A549 (cell line): ENCODE measurements around the gene RUNDC3A. TPM values are rescaled to one million over a fixed set of nuclear protein-coding genes. Genes with fewer than 3 reads are reported as not detected.

ENCODE experiments used
- ATAC-seq, 2 experiments: fragments of 200-7000 bp in 1 of 2; fragments of >200 bp in 1 of 2; cut with Nextera tagmentation in 1 of 2; cut with Tn5 transposase in 1 of 2; 3 replicates each; pipeline versions ENCODE4 v1.8.0 to v1.9.1; 2018 to 2020; ENCODE audit warnings: mild to moderate bottlenecking in 1 of 2, moderate library complexity in 1 of 2
- CTCF ChIA-PET: fragments of 300-600 bp; sonication (Branson Sonifier 250); formaldehyde crosslinking; extraction: SDS; loops from one replicate; lab custom pipeline; 2021; ENCODE audit warnings: antibody characterized with exemption, inconsistent platforms; lab: Yijun Ruan, JAX
- POLR2A ChIA-PET: fragments of 350-600 bp; formaldehyde crosslinking; extraction: SDS; loops from one replicate; lab custom pipeline; 2021; ENCODE audit warnings: antibody characterized with exemption, inconsistent platforms; lab: Yijun Ruan, JAX
- DNase-seq, 2 experiments: peaks; one replicate each; pipeline versions ENCODE4 v3.0.0 to v3.0.0-alpha.2; 2011 to 2016; ENCODE audit warnings: low read depth in 1 of 2, low spot score in 1 of 2
- FAIRE-seq: peaks from 2 replicates; lab custom pipeline; 2011; peaks lifted over from hg19 to GRCh38; lab: Jason Lieb, UNC
- H3K27ac ChIP-seq, 2 experiments: fragments of >200 bp; sonication (Bioruptor Twin); formaldehyde crosslinking; 3 replicates each; pipeline ENCODE4 v1.5.1; 2016 to 2017
- H3K4me1 ChIP-seq: fragments of >200 bp; sonication (Bioruptor Twin); formaldehyde crosslinking; 3 replicates; pipeline ENCODE4 v1.6.1; 2016
- H3K4me2 ChIP-seq: fragments of >200 bp; sonication (Bioruptor Twin); formaldehyde crosslinking; 3 replicates; pipeline ENCODE4 v1.6.1; 2016
- H3K4me3 ChIP-seq: fragments of >200 bp; sonication (Bioruptor Twin); formaldehyde crosslinking; 3 replicates; pipeline ENCODE4 v1.5.1; 2016
- H3K9me3 ChIP-seq: fragments of >200 bp; sonication (Bioruptor Twin); formaldehyde crosslinking; 3 replicates; pipeline ENCODE4 v1.6.1; 2016
- CBX8 ChIP-seq: fragments of 200-600 bp; sonication (generic); IDR thresholded peaks from 2 replicates; pipeline ENCODE4 v1.6.1; 2016
- CHD4 ChIP-seq: fragments of 200-600 bp; sonication (generic); IDR thresholded peaks from 2 replicates; pipeline ENCODE4 v1.6.1; 2016; ENCODE audit warnings: antibody characterized with exemption, mild to moderate bottlenecking, borderline replicate concordance
- E2F6 ChIP-seq: IDR thresholded peaks from 2 replicates; pipeline ENCODE4 v1.6.1; 2012; ENCODE audit warnings: low read depth, borderline replicate concordance
- EHF ChIP-seq: fragments of 250-450 bp; sonication (Bioruptor Pico); IDR thresholded peaks from 2 replicates; pipeline ENCODE4 v1.5.0; 2020; ENCODE audit warnings: mild to moderate bottlenecking
- EHMT2 ChIP-seq: fragments of 200-600 bp; sonication (generic); IDR thresholded peaks from 2 replicates; pipeline ENCODE4 v1.6.1; 2016; ENCODE audit warnings: antibody characterized with exemption, low read depth, mild to moderate bottlenecking, moderate library complexity
- ELK1 ChIP-seq: fragments of 150-350 bp; IDR thresholded peaks from 2 replicates; pipeline ENCODE4 v1.6.1; 2014; ENCODE audit warnings: low read depth, mild to moderate bottlenecking, low read length
- FOSL2 ChIP-seq, 2 experiments: fragments of 450-650 bp in 1 of 2; fragments of >200 bp in 1 of 2; sonication (Bioruptor Twin) in 1 of 2; formaldehyde crosslinking; IDR thresholded peaks; 2 replicates each; pipeline versions ENCODE4 v1.5.0 to v1.6.1; 2016 to 2020; ENCODE audit warnings: mild to moderate bottlenecking in 1 of 2, moderate library complexity in 1 of 2
- FOXS1 ChIP-seq: fragments of 250-450 bp; sonication (Bioruptor Pico); IDR thresholded peaks from 2 replicates; pipeline ENCODE4 v1.5.0; 2020; ENCODE audit warnings: mild to moderate bottlenecking, moderate library complexity
- HDAC2 ChIP-seq: fragments of 200-600 bp; sonication (generic); IDR thresholded peaks from 2 replicates; pipeline ENCODE4 v1.6.1; 2016
- HEYL ChIP-seq: fragments of 250-450 bp; sonication (Bioruptor Pico); IDR thresholded peaks from 2 replicates; pipeline ENCODE4 v1.8.0; 2021; ENCODE audit warnings: mild to moderate bottlenecking, moderate library complexity
- HOXA7 ChIP-seq: fragments of 250-450 bp; sonication (Bioruptor Pico); IDR thresholded peaks from 2 replicates; pipeline ENCODE4 v1.5.0; 2020; ENCODE audit warnings: mild to moderate bottlenecking, moderate library complexity
- JUN ChIP-seq, 2 experiments: fragments of >200 bp; sonication (Bioruptor Twin); formaldehyde crosslinking; IDR thresholded peaks; 2 replicates in 1 of 2; 3 replicates in 1 of 2; pipeline ENCODE4 v1.6.1; 2016 to 2017
- JUNB ChIP-seq: fragments of >200 bp; sonication (Bioruptor Twin); formaldehyde crosslinking; IDR thresholded peaks from 2 replicates; pipeline ENCODE4 v1.6.1; 2016
- MYC ChIP-seq: IDR thresholded peaks from 2 replicates; pipeline ENCODE4 v1.6.1; 2012; ENCODE audit warnings: mild to moderate bottlenecking, inconsistent platforms, low read length, improper control_type of control experiment, borderline replicate concordance
- NPAS2 ChIP-seq: fragments of 250-450 bp; sonication (Bioruptor Pico); IDR thresholded peaks from 2 replicates; pipeline ENCODE4 v1.8.0; 2022; ENCODE audit warnings: mild to moderate bottlenecking, moderate library complexity, borderline replicate concordance
- PHF8 ChIP-seq: fragments of 200-600 bp; sonication (generic); IDR thresholded peaks from 2 replicates; pipeline ENCODE4 v1.6.1; 2016; ENCODE audit warnings: low read depth, mild to moderate bottlenecking, antibody characterized with exemption, moderate library complexity, borderline replicate concordance
- POLR2A ChIP-seq: IDR thresholded peaks from 2 replicates; pipeline ENCODE4 v1.6.1; 2012; ENCODE audit warnings: mild to moderate bottlenecking, low read length
- RAD21 ChIP-seq, 2 experiments: fragments of >200 bp in 1 of 2; sonication (Bioruptor Twin) in 1 of 2; formaldehyde crosslinking in 1 of 2; IDR thresholded peaks in 1 of 2; conservative IDR thresholded peaks in 1 of 2; 2 replicates in 1 of 2; 3 replicates in 1 of 2; pipeline ENCODE4 v1.6.1; 2012 to 2018; ENCODE audit warnings: inconsistent platforms in 1 of 2
- RNF2 ChIP-seq: fragments of 200-600 bp; sonication (generic); IDR thresholded peaks from 2 replicates; pipeline ENCODE4 v1.6.1; 2016; ENCODE audit warnings: low read depth, mild to moderate bottlenecking, antibody characterized with exemption, moderate library complexity, borderline replicate concordance
- SMC3 ChIP-seq: fragments of >200 bp; sonication (Bioruptor Twin); formaldehyde crosslinking; IDR thresholded peaks from 3 replicates; pipeline ENCODE4 v1.6.1; 2018; ENCODE audit warnings: inconsistent platforms
- ZNF302 ChIP-seq: fragments of 250-450 bp; sonication (Bioruptor Pico); IDR thresholded peaks from 2 replicates; pipeline ENCODE4 v1.9.0; 2021; ENCODE audit warnings: inconsistent platforms, mild to moderate bottlenecking, moderate library complexity
- WGBS: methylation state at CpG from one replicate; pipeline ENCODE4 v1.1.6; 2017; ENCODE audit errors: missing lambda C conversion rate; 5-methylcytosine and 5-hydroxymethylcytosine counted together
- polyA plus RNA-seq, 4 experiments: library from polyadenylated mRNA; depleted of rRNA in 3 of 4; stranded (reverse); fragments of >200 nt; fragmentation: RNase III in 1 of 4; extraction: RNeasy Plus Mini Kit Qiagen cat#74134 plus additional on column Dnase treatment in 1 of 4; gene quantifications; 2 replicates in 3 of 4; 3 replicates in 1 of 4; pipeline ENCODE4 v1.2.3, GENCODE V29; 2011 to 2017
- TF ChIP-seq, protein P1 (sequence below): fragments of 250-450 bp; sonication (Bioruptor Pico); IDR thresholded peaks from 2 replicates; pipeline ENCODE4 v1.5.0; 2020; ENCODE audit warnings: low read depth, mild to moderate bottlenecking, moderate library complexity
- TF ChIP-seq, protein P2 (sequence below): fragments of 250-450 bp; sonication (Bioruptor Pico); IDR thresholded peaks from 2 replicates; pipeline ENCODE4 v1.5.0; 2021; ENCODE audit warnings: mild to moderate bottlenecking, moderate library complexity, borderline replicate concordance

The RUNDC3A gene
- polyA plus RNA-seq, 2 of the 4 experiments (the other 2 are of a cell fraction) = 0.45 to 0.48 TPM

GRCh38 chr17:44281570-44281969 is 26.8 kb upstream of the RUNDC3A start:
- H3K9me3 ChIP-seq = no peaks in the 10 kb centered on the region
- FAIRE-seq = no peak
- ATAC-seq = no peak
- no peak overlapping the region for H3K4me2 ChIP-seq
- CTCF ChIA-PET = interaction anchor here (1.3 to 2.7 kb wide), 7 partner anchors 11 to 71 kb away, joined by 4 to 10 read pairs (median 6); no protein-coding TSS in a partner anchor
- no peak overlapping the region for H3K4me3 ChIP-seq
- POLR2A ChIA-PET = no interaction called here
- H3K4me1 ChIP-seq = peaks cover 6% of the 10 kb centered on the region; the same call in 1 of the 3 replicates
- no peak overlapping the region for H3K27ac ChIP-seq
- DNase-seq = no peak
- WGBS = 72% methylated on average over 2 of the region's 2 CpGs
- TF ChIP-seq EHMT2 = no peak
- TF ChIP-seq EHF (CRISPR knock-in tag) = no peak

- DNase-seq (no peak), FAIRE-seq (no peak)
- H3K4me1 ChIP-seq = peaks cover 6% of the 10 kb centered on the region; the same call in 1 of the 3 replicates
- 29% methylated on average over 3 of the region's 3 CpGs for WGBS
- no peak overlapping the region for H3K4me3 ChIP-seq
- TF ChIP-seq RAD21 (conservative IDR thresholded peaks at IDR 0.05 in 1 of 2, IDR thresholded peaks at IDR 0.05 in 1 of 2) (no peak), HOXA7 (CRISPR knock-in tag) (no peak), CBX8 (no peak), HEYL (CRISPR knock-in tag) (no peak)
- TF ChIP-seq, all 56 proteins: peak for 0
- CTCF ChIA-PET = interaction anchor here (0.9 to 2.1 kb wide), 8 partner anchors 11 to 114 kb away, joined by 3 to 8 read pairs (median 4); no protein-coding TSS in a partner anchor
- no peak overlapping the region for H3K27ac ChIP-seq
- H3K4me2 ChIP-seq = no peak overlapping the region
- H3K9me3 ChIP-seq = no peaks in the 10 kb centered on the region
- POLR2A ChIA-PET = interaction anchor here (0.6 kb wide), 1 partner anchor 26 kb away, joined by 3 read pairs; the partner anchor contains the start of gene RUNDC3A
- ATAC-seq = no peak
These were observed 26.1 kb upstream of the RUNDC3A start for GRCh38 chr17:44282264-44282663.

DNA sequence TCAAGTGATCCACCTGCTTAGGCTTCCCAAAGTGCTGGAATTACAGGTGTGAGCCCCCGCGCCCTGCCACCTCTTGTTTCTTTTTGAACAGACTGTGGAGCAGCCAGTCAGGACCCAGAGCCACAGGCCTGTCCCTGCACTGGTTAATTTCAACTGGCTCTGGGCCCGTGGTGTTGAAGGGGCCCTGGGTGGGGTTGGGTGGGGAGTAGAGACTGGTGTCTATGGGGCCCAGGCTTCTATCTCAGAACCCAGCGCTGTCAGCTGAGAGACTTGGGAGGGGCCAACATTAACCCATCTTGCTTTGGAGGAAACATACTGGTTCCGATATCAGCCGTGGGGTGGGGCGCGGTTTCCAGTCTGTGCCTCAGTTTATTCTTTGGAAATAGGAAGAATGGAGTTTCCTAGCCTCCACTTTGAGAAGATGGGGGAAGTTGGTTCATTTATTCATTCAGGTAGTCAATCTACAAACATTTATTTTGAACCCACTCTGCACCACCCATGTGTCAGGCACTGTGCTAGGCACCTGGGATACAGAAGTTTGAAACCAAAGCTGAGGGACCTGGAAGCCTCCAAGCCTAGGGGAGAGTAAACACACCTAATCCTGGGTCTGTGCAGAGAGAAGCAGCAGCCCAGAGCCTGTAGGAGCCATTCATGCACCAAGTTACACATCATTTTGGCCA is 24.9 kb upstream of the RUNDC3A start:
- DNase-seq (no peak), FAIRE-seq (no peak), ATAC-seq (no peak)
- no peaks in the 10 kb centered on the region for H3K9me3 ChIP-seq
- H3K4me1 ChIP-seq = peaks cover 6% of the 10 kb centered on the region; the same call in 1 of the 3 replicates
- CTCF ChIA-PET = interaction anchor here (1.0 to 2.1 kb wide), 5 partner anchors 10 to 79 kb away, joined by 3 to 8 read pairs (median 3); no protein-coding TSS in a partner anchor
- POLR2A ChIA-PET = no interaction called here
- 85% methylated on average over 8 of the region's 8 CpGs for WGBS
- no peak overlapping the region for H3K27ac ChIP-seq
- H3K4me3 ChIP-seq = no peak overlapping the region
- no peak overlapping the region for H3K4me2 ChIP-seq
- TF ChIP-seq CHD4 (no peak), SMC3 (no peak), POLR2A (no peak), EHF (CRISPR knock-in tag) (no peak), RNF2 (no peak), ELK1 (no peak), ZNF302 (CRISPR knock-in tag) (no peak), HDAC2 (no peak), CBX8 (no peak), EHMT2 (no peak), FOXS1 (CRISPR knock-in tag) (no peak)

GRCh38 chr17:44284024-44284400 is 24.4 kb upstream of the RUNDC3A start:
- Histone ChIP-seq H3K27ac (no peak overlapping the region), H3K4me3 (no peak overlapping the region), H3K9me3 (no peaks in the 10 kb centered on the region), H3K4me2 (no peak overlapping the region), H3K4me1 (peaks cover 6% of the 10 kb centered on the region; the same call in 1 of the 3 replicates)
- CTCF ChIA-PET = interaction anchor here (0.6 to 1.6 kb wide), 2 partner anchors 21 to 73 kb away, joined by 3 to 4 read pairs; no protein-coding TSS in a partner anchor
- POLR2A ChIA-PET = no interaction called here
- WGBS = 68% methylated on average over 4 of the region's 4 CpGs
- no peak for FAIRE-seq
- DNase-seq = no peak
- ATAC-seq = no peak
- TF ChIP-seq PHF8 = no peak
- TF ChIP-seq, protein P1, sequence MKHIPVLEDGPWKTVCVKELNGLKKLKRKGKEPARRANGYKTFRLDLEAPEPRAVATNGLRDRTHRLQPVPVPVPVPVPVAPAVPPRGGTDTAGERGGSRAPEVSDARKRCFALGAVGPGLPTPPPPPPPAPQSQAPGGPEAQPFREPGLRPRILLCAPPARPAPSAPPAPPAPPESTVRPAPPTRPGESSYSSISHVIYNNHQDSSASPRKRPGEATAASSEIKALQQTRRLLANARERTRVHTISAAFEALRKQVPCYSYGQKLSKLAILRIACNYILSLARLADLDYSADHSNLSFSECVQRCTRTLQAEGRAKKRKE (CRISPR knock-in tag) = no peak
- no peak for TF ChIP-seq JUNB
- TF ChIP-seq, protein P2, sequence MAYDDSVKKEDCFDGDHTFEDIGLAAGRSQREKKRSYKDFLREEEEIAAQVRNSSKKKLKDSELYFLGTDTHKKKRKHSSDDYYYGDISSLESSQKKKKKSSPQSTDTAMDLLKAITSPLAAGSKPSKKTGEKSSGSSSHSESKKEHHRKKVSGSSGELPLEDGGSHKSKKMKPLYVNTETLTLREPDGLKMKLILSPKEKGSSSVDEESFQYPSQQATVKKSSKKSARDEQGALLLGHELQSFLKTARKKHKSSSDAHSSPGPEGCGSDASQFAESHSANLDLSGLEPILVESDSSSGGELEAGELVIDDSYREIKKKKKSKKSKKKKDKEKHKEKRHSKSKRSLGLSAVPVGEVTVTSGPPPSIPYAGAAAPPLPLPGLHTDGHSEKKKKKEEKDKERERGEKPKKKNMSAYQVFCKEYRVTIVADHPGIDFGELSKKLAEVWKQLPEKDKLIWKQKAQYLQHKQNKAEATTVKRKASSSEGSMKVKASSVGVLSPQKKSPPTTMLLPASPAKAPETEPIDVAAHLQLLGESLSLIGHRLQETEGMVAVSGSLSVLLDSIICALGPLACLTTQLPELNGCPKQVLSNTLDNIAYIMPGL = no peak
- no peak for TF ChIP-seq FOSL2 (IDR thresholded peaks at IDR 0.05)
- TF ChIP-seq FOSL2 (CRISPR knock-in tag; IDR thresholded peaks at IDR 0.05) = no peak
- TF ChIP-seq HDAC2 = no peak
- TF ChIP-seq JUN (IDR thresholded peaks at IDR 0.05) = no peak
- no peak for TF ChIP-seq E2F6
- TF ChIP-seq NPAS2 = no peak
- TF ChIP-seq EHMT2 = no peak
- TF ChIP-seq POLR2A = no peak
- TF ChIP-seq MYC = no peak
